Adrenal gland (tissue), 5 donors: Measurements from ENCODE around the gene ADAMTS16.

Experiments
- CTCF ChIP-seq, 6 experiments: fragments of 450-650 bp in 4 of 6; fragments of 200-600 bp in 2 of 6; sonication (generic) in 1 of 6; IDR thresholded peaks; 1 replicate in 5 of 6; 2 replicates in 1 of 6; pipeline versions ENCODE4 v1.5.1 to v1.8.0; 2016 to 2021; ENCODE audit warnings: antibody characterized with exemption in 6 of 6, mild to moderate bottlenecking in 2 of 6, moderate library complexity in 1 of 6
- POLR2A ChIP-seq, 2 donors: fragments of 450-650 bp; IDR thresholded peaks; one replicate each; pipeline ENCODE4 v1.6.1; 2017; ENCODE audit warnings: antibody characterized with exemption in 2 of 2, mild to moderate bottlenecking in 2 of 2, moderate library complexity in 1 of 2
- donor health status: DM: no; HTN: no; CAD: no.

DNA sequence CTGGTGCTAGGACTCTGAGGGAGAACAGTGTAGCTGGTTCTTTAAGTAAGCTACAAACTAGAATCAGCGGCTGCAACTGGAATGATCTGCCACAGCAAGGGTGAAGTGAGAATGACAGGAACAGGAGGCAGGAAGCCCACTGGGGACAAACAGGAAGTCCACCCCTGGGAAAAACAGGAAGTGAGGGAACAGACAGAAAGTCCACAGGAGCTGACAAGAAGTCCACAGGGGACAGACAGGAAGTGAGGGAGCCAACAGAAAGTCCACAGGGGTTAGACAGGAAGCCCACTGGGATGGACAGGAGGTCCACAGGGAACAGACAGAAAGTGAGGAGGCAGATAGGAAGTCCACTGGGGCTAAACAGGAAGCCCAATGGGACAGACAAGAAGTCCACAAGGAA lies 15.5 kb downstream of the ADAMTS16 start:
- TF ChIP-seq CTCF (IDR thresholded peaks at IDR 0.05) (no peak), POLR2A (IDR thresholded peaks at IDR 0.05) (no peak)
